H9 (cell line): ENCODE results near the gene ERVW-1. TPM values are rescaled to one million over a fixed set of nuclear protein-coding genes. Genes with fewer than 3 reads are reported as not detected.

Source experiments
- DNase-seq: peaks from one replicate; pipeline ENCODE4 v3.0.0-alpha.2; 2017
- H2AFZ ChIP-seq: one replicate; pipeline ENCODE4 v1.6.1; 2013; ENCODE audit warnings: mild to moderate bottlenecking, low read length, control low read depth, moderate library complexity
- H2AK5ac ChIP-seq: 2 replicates; pipeline ENCODE4 v1.6.1; 2013; ENCODE audit warnings: low read length, control low read depth, mixed read lengths; ENCODE audit not compliant: insufficient read length
- H2BK120ac ChIP-seq: one replicate; pipeline ENCODE4 v1.6.1; 2013; ENCODE audit warnings: low read depth, mild to moderate bottlenecking, low read length, control low read depth, inconsistent platforms; ENCODE audit not compliant: poor library complexity, severe bottlenecking
- H2BK12ac ChIP-seq: 2 replicates; pipeline ENCODE4 v1.6.1; 2013; ENCODE audit warnings: low read length, control low read depth, mixed read lengths, low read depth; ENCODE audit not compliant: insufficient read length
- H2BK15ac ChIP-seq: 2 replicates; pipeline ENCODE4 v1.6.1; 2013; ENCODE audit warnings: low read depth, low read length, control low read depth
- H2BK20ac ChIP-seq: one replicate; pipeline ENCODE4 v1.6.1; 2013; ENCODE audit warnings: low read depth, mild to moderate bottlenecking, low read length, control low read depth, inconsistent platforms; ENCODE audit not compliant: poor library complexity, severe bottlenecking
- H2BK5ac ChIP-seq: 2 replicates; pipeline ENCODE4 v1.6.1; 2013; ENCODE audit warnings: low read length, control low read depth, mixed read lengths; ENCODE audit not compliant: insufficient read length
- H3K14ac ChIP-seq: 2 replicates; pipeline ENCODE4 v1.6.1; 2013; ENCODE audit warnings: low read length, control low read depth; ENCODE audit not compliant: insufficient read depth
- H3K18ac ChIP-seq: 2 replicates; pipeline ENCODE4 v1.6.1; 2013; ENCODE audit warnings: low read depth, mild to moderate bottlenecking, mixed read lengths, low read length, control low read depth; ENCODE audit not compliant: insufficient read length
- H3K23ac ChIP-seq: 2 replicates; pipeline ENCODE4 v1.6.1; 2013; ENCODE audit warnings: low read length, control low read depth, mixed read lengths, low read depth; ENCODE audit not compliant: insufficient read length
- H3K23me2 ChIP-seq: 2 replicates; pipeline ENCODE4 v1.6.1; 2013; ENCODE audit warnings: low read depth, mild to moderate bottlenecking, mixed read lengths, low read length, control low read depth; ENCODE audit not compliant: insufficient read length, poor library complexity, severe bottlenecking
- H3K27ac ChIP-seq: 2 replicates; pipeline ENCODE4 v1.5.1; 2013; ENCODE audit warnings: low read length, control low read depth, mixed read lengths, low read depth; ENCODE audit not compliant: insufficient read length
- H3K27me3 ChIP-seq: 2 replicates; pipeline ENCODE4 v1.6.1; 2013; ENCODE audit warnings: low read length, control low read depth, inconsistent platforms; ENCODE audit not compliant: insufficient read depth
- H3K4ac ChIP-seq: 2 replicates; pipeline ENCODE4 v1.6.1; 2013; ENCODE audit warnings: low read depth, mild to moderate bottlenecking, control low read depth, inconsistent platforms, low read length, moderate library complexity
- H3K4me1 ChIP-seq: 2 replicates; pipeline ENCODE4 v1.6.1; 2013; ENCODE audit warnings: low read length, control low read depth, inconsistent platforms; ENCODE audit not compliant: insufficient read depth
- H3K4me2 ChIP-seq: 2 replicates; pipeline ENCODE4 v1.6.1; 2013; ENCODE audit warnings: low read length, control low read depth, mixed read lengths; ENCODE audit not compliant: insufficient read length, insufficient read depth
- H3K56ac ChIP-seq: 2 replicates; pipeline ENCODE4 v1.6.1; 2013; ENCODE audit warnings: low read depth, mild to moderate bottlenecking, mixed read lengths, low read length, control low read depth; ENCODE audit not compliant: insufficient read length
- H3K79me1 ChIP-seq: 2 replicates; pipeline ENCODE4 v1.6.1; 2013; ENCODE audit warnings: low read depth, mild to moderate bottlenecking, moderate library complexity, low read length, control low read depth, inconsistent platforms; ENCODE audit not compliant: insufficient read depth, poor library complexity, severe bottlenecking
- H3K79me2 ChIP-seq: 2 replicates; pipeline ENCODE4 v1.6.1; 2013; ENCODE audit warnings: low read length, control low read depth, inconsistent platforms; ENCODE audit not compliant: insufficient read depth
- H3K9ac ChIP-seq: 2 replicates; pipeline ENCODE4 v1.6.1; 2013; ENCODE audit warnings: low read length, control low read depth, mixed read lengths; ENCODE audit not compliant: insufficient read length; ENCODE audit errors: extremely low read depth
- H3K9me3 ChIP-seq: one replicate; pipeline ENCODE4 v1.6.1; 2013; ENCODE audit warnings: low read depth, low read length, inconsistent platforms; ENCODE audit not compliant: control insufficient read depth
- H3T11ph ChIP-seq: one replicate; pipeline ENCODE4 v1.6.1; 2013; ENCODE audit warnings: mild to moderate bottlenecking, low read length, control low read depth, inconsistent platforms
- H4K20me1 ChIP-seq: one replicate; pipeline ENCODE4 v1.6.1; 2013; ENCODE audit not compliant: control insufficient read depth, insufficient read length, insufficient read depth
- H4K5ac ChIP-seq: 2 replicates; pipeline ENCODE4 v1.6.1; 2013; ENCODE audit warnings: low read depth, mild to moderate bottlenecking, mixed read lengths, low read length, control low read depth; ENCODE audit not compliant: insufficient read length
- H4K8ac ChIP-seq: replicated peaks from 2 replicates; pipeline ENCODE4 v1.6.1; 2013; ENCODE audit warnings: low read length, control low read depth, mixed read lengths, low read depth; ENCODE audit not compliant: insufficient read length
- H4K91ac ChIP-seq: 2 replicates; pipeline ENCODE4 v1.6.1; 2013; ENCODE audit warnings: low read depth, mild to moderate bottlenecking, moderate library complexity, mixed read lengths, low read length, control low read depth; ENCODE audit not compliant: insufficient read length
- H3K27ac Mint-ChIP-seq, 3 experiments: 2 replicates in 2 of 3; 3 replicates in 1 of 3; pipeline ENCODE4 v1.8.0; 2020 to 2021; ENCODE audit warnings: mixed read lengths in 3 of 3, mild to moderate bottlenecking in 1 of 3, moderate library complexity in 1 of 3
- H3K27me3 Mint-ChIP-seq: 2 replicates; pipeline ENCODE4 v1.8.0; 2021; ENCODE audit warnings: low read depth, mild to moderate bottlenecking, moderate library complexity, mixed read lengths
- H3K36me3 Mint-ChIP-seq, 3 experiments: 2 replicates in 2 of 3; 3 replicates in 1 of 3; pipeline ENCODE4 v1.8.0; 2020 to 2021; ENCODE audit warnings: low read depth in 3 of 3, mixed read lengths in 3 of 3; ENCODE audit not compliant: insufficient read depth in 1 of 3
- H3K4me1 Mint-ChIP-seq, 2 experiments: 2 replicates each; pipeline ENCODE4 v1.8.0; 2020; ENCODE audit warnings: mixed read lengths in 2 of 2
- H3K4me3 Mint-ChIP-seq, 2 experiments: 2 replicates in 1 of 2; 3 replicates in 1 of 2; pipeline ENCODE4 v1.8.0; 2020 to 2021; ENCODE audit warnings: mild to moderate bottlenecking in 2 of 2, mixed read lengths in 2 of 2, moderate library complexity in 1 of 2
- H3K9me3 Mint-ChIP-seq, 2 experiments: 2 replicates in 1 of 2; 3 replicates in 1 of 2; pipeline ENCODE4 v1.8.0; 2020; ENCODE audit warnings: mild to moderate bottlenecking in 2 of 2, mixed read lengths in 2 of 2, moderate library complexity in 1 of 2
- CTCF ChIP-seq: fragments of 200-600 bp; sonication (generic); conservative IDR thresholded peaks from 3 replicates; pipeline ENCODE4 v1.8.0; 2021; ENCODE audit warnings: antibody characterized with exemption, mild to moderate bottlenecking
- WGBS: extraction: QIAGEN DNeasy Blood & Tissue Kit; methylation state at CpG from one replicate; pipeline ENCODE4 v1.1.7; 2013; ENCODE audit warnings: missing lambda C conversion rate, low lambda C conversion rate, mixed read lengths; ENCODE audit not compliant: insufficient read length; ENCODE audit errors: extremely low coverage; 5-methylcytosine and 5-hydroxymethylcytosine counted together
- total RNA-seq: library from RNA; stranded (reverse); gene quantifications from 2 replicates; pipeline ENCODE4 v1.2.1, GENCODE V29; 2021

ERVW-1 gene
- total RNA-seq, 1 experiment from 2014 or later = not detected

- peak overlapping the region; percentile 97 for H2AFZ ChIP-seq
- no peaks in the 10 kb centered on the region for H3K79me2 ChIP-seq
- Mint-ChIP-seq H3K4me3 (no peak overlapping the region), H3K36me3 (peaks cover 5 to 10% (median 6%) of the 10 kb centered on the region in 3 experiments; a peak in 6 of 7 replicates), H3K27ac (peak overlapping the region in 1 of 3 experiments; percentile 86; a peak in 1 of 7 replicates), H3K27me3 (no peaks in the 10 kb centered on the region), H3K9me3 (no peaks in the 10 kb centered on the region), H3K4me1 (peaks cover 0 to 2% of the 10 kb centered on the region in 2 experiments; a peak in 1 of 4 replicates)
- no peak overlapping the region for H2AK5ac ChIP-seq
- no peaks in the 10 kb centered on the region for H3K79me1 ChIP-seq
- H3K4me2 ChIP-seq = no peak overlapping the region
- H2BK5ac ChIP-seq = no peak overlapping the region
- no peak overlapping the region for H3K23ac ChIP-seq
- no CpG with 5 or more reads among the region's 8 CpGs for WGBS
- no peaks in the 10 kb centered on the region for H3K4me1 ChIP-seq
- H4K91ac ChIP-seq = no peak overlapping the region
- no peak overlapping the region for H2BK15ac ChIP-seq
- H3T11ph ChIP-seq = no peak overlapping the region
- no peak overlapping the region for H3K14ac ChIP-seq
- H3K56ac ChIP-seq = no peak overlapping the region
- no peak overlapping the region for H4K8ac ChIP-seq
- H2BK12ac ChIP-seq = no peak overlapping the region
- H4K5ac ChIP-seq = no peak overlapping the region
- H3K23me2 ChIP-seq = no peaks in the 10 kb centered on the region
- DNase-seq = peak; percentile 47
- H2BK20ac ChIP-seq = no peak overlapping the region
- no peak overlapping the region for H3K4ac ChIP-seq
- H3K27ac ChIP-seq = no peak overlapping the region
- H3K9ac ChIP-seq = no peak overlapping the region
- TF ChIP-seq CTCF = peak; percentile 95
- no peak overlapping the region for H2BK120ac ChIP-seq
- H3K9me3 ChIP-seq = no peaks in the 10 kb centered on the region
- H3K18ac ChIP-seq = no peak overlapping the region
- no peaks in the 10 kb centered on the region for H3K27me3 ChIP-seq
- H4K20me1 ChIP-seq = no peaks in the 10 kb centered on the region
These were observed 16.4 kb downstream of the ERVW-1 start for GRCh38 chr7:92461027-92462003.
